PC-9 (cell line): ENCODE results near the gene GALK1. TPM values are rescaled to one million over a fixed set of nuclear protein-coding genes. Genes with fewer than 3 reads are reported as not detected.

Experiments
- BruUV-seq: library from RNA; stranded (reverse); fragments of 400-500 nt; replicated peaks from 2 replicates; lab custom pipeline; 2021; lab: Mats Ljungman, UMichigan
- CTCF ChIA-PET: fragments of 300-600 bp; sonication (Branson Sonifier 250); formaldehyde crosslinking; loops from one replicate; lab custom pipeline; 2022; ENCODE audit warnings: antibody characterized with exemption; lab: Charles Lee
- POLR2A ChIA-PET: fragments of 300-600 bp; sonication (Branson Sonifier 250); formaldehyde crosslinking; loops from one replicate; lab custom pipeline; 2022; ENCODE audit warnings: antibody characterized with exemption; ENCODE audit not compliant: unreplicated experiment; lab: Charles Lee
- DNase-seq, 2 experiments: peaks; one replicate each; pipeline versions ENCODE4 v3.0.0 to v3.0.0-alpha.2; 2015 to 2022; ENCODE audit warnings: mixed read lengths in 1 of 2
- H2AFZ ChIP-seq: fragments of 200-600 bp; sonication (generic); 2 replicates; pipeline ENCODE4 v1.8.1; 2017; ENCODE audit warnings: antibody characterized with exemption
- H3F3A ChIP-seq: fragments of 200-600 bp; sonication (generic); 2 replicates; pipeline ENCODE4 v1.8.1; 2017; ENCODE audit warnings: antibody characterized with exemption, mild to moderate bottlenecking, low read depth; ENCODE audit not compliant: insufficient read depth
- H3K27ac ChIP-seq: fragments of 200-600 bp; sonication (generic); 2 replicates; pipeline ENCODE4 v1.6.1; 2016; ENCODE audit warnings: mixed run types
- H3K27me3 ChIP-seq: fragments of 200-600 bp; sonication (generic); 2 replicates; pipeline ENCODE4 v1.6.1; 2016; ENCODE audit warnings: low read depth, mixed run types; ENCODE audit not compliant: insufficient read depth
- H3K36me3 ChIP-seq: fragments of 200-600 bp; sonication (generic); 2 replicates; pipeline ENCODE4 v1.6.1; 2016; ENCODE audit warnings: low read depth, mixed run types
- H3K4me1 ChIP-seq: fragments of 200-600 bp; sonication (generic); replicated peaks from 2 replicates; pipeline ENCODE4 v1.6.1; 2016; ENCODE audit warnings: mixed run types; ENCODE audit not compliant: insufficient read depth
- H3K4me2 ChIP-seq: fragments of 200-600 bp; sonication (generic); 2 replicates; pipeline ENCODE4 v1.6.1; 2017; ENCODE audit warnings: mixed run types
- H3K4me3 ChIP-seq: fragments of 200-600 bp; sonication (generic); 2 replicates; pipeline ENCODE4 v1.6.1; 2016; ENCODE audit warnings: mixed run types
- H3K79me2 ChIP-seq: fragments of 200-600 bp; sonication (generic); 2 replicates; pipeline ENCODE4 v1.6.1; 2017; ENCODE audit warnings: low read depth, mixed run types
- H3K9me2 ChIP-seq: fragments of 200-600 bp; sonication (generic); 2 replicates; pipeline ENCODE4 v1.8.1; 2017; ENCODE audit warnings: mild to moderate bottlenecking; ENCODE audit not compliant: insufficient read depth
- H3K9me3 ChIP-seq: fragments of 200-600 bp; sonication (generic); 2 replicates; pipeline ENCODE4 v1.8.1; 2016; ENCODE audit warnings: low read depth; ENCODE audit not compliant: insufficient read depth
- H4K20me1 ChIP-seq: fragments of 200-600 bp; sonication (generic); 2 replicates; pipeline ENCODE4 v1.8.1; 2017; ENCODE audit not compliant: insufficient read depth
- CTCF ChIP-seq: fragments of 200-600 bp; sonication (generic); conservative IDR thresholded peaks from 2 replicates; pipeline ENCODE4 v1.6.1; 2017; ENCODE audit warnings: mixed run types, antibody characterized with exemption, mild to moderate bottlenecking, moderate library complexity
- EZH2 ChIP-seq: fragments of 200-600 bp; sonication (generic); IDR thresholded peaks from 2 replicates; pipeline ENCODE4 v1.8.0; 2017; ENCODE audit warnings: antibody characterized with exemption, low read depth
- intact Hi-C: fragments of 100-400 bp; cut with micrococcal nuclease; formaldehyde crosslinking; loops from one replicate; pipeline ENCODE4 v1.10.0; 2022; ENCODE audit not compliant: unreplicated experiment
- total RNA-seq: library from RNA; stranded (reverse); gene quantifications from 2 replicates; pipeline ENCODE4 v1.2.3, GENCODE V29; 2021

GALK1 gene
- total RNA-seq, 1 experiment from 2014 or later = 12.8 TPM

GRCh38 chr17:75725504-75725903 lies 39.5 kb downstream of the GALK1 start:
- no peak overlapping the region for H3K27ac ChIP-seq
- DNase-seq = no peak
- H3K4me2 ChIP-seq = no peak overlapping the region
- H3K4me1 ChIP-seq = peaks cover 24% of the 10 kb centered on the region
- H3K27me3 ChIP-seq = no peaks in the 10 kb centered on the region
- ChIA-PET CTCF (no interaction called here), POLR2A (no interaction called here)
- peaks cover 33% of the 10 kb centered on the region for H3F3A ChIP-seq
- intact Hi-C loops = no loop called here
- peaks cover 45% of the 10 kb centered on the region for H3K79me2 ChIP-seq
- TF ChIP-seq CTCF (no peak), EZH2 (no peak)
- no peaks in the 10 kb centered on the region for H3K9me3 ChIP-seq
- H3K4me3 ChIP-seq = no peak overlapping the region
- H2AFZ ChIP-seq = no peak overlapping the region
- H3K36me3 ChIP-seq = peaks cover 29% of the 10 kb centered on the region
- no TSS peak for BruUV-seq
- H4K20me1 ChIP-seq = peaks cover 26% of the 10 kb centered on the region
- no peaks in the 10 kb centered on the region for H3K9me2 ChIP-seq

- TF ChIP-seq CTCF (no peak), EZH2 (no peak)
- Histone ChIP-seq H3K36me3 (peaks cover 25% of the 10 kb centered on the region), H4K20me1 (peaks cover 26% of the 10 kb centered on the region), H3K79me2 (peaks cover 45% of the 10 kb centered on the region), H3K27ac (peak overlapping the region; percentile 32), H3K4me2 (peak overlapping the region; percentile 76), H3F3A (peaks cover 34% of the 10 kb centered on the region), H3K9me2 (no peaks in the 10 kb centered on the region), H2AFZ (no peak overlapping the region), H3K27me3 (no peaks in the 10 kb centered on the region), H3K4me1 (peaks cover 28% of the 10 kb centered on the region), H3K9me3 (no peaks in the 10 kb centered on the region), H3K4me3 (peak overlapping the region; percentile 96; the same call in 1 of the 2 replicates)
- intact Hi-C loops = no loop called here
- ChIA-PET CTCF (no interaction called here), POLR2A (interaction anchor here (0.6 kb wide), 1 partner anchor 11 kb away, joined by 25 read pairs; no protein-coding TSS in a partner anchor)
- no peak for DNase-seq
- no TSS peak for BruUV-seq
Observed at GRCh38 chr17:75724016-75725003, 40.7 kb downstream of the GALK1 start.

GRCh38 chr17:75723171-75723930 lies 41.6 kb downstream of the GALK1 start:
- Histone ChIP-seq H3K4me3 (peak overlapping the region; percentile 96), H3K4me1 (peaks cover 28% of the 10 kb centered on the region), H4K20me1 (peaks cover 26% of the 10 kb centered on the region), H3K27ac (peak overlapping the region; percentile 37), H2AFZ (no peak overlapping the region), H3K9me3 (no peaks in the 10 kb centered on the region), H3K79me2 (peaks cover 45% of the 10 kb centered on the region), H3K36me3 (peaks cover 25% of the 10 kb centered on the region), H3K4me2 (peak overlapping the region; percentile 76), H3F3A (peaks cover 31% of the 10 kb centered on the region), H3K9me2 (no peaks in the 10 kb centered on the region), H3K27me3 (no peaks in the 10 kb centered on the region)
- ChIA-PET POLR2A (interaction anchor here (0.5 to 1.0 kb wide), 8 partner anchors 14 to 193 kb away, joined by 3 to 7 read pairs (median 4); no protein-coding TSS in a partner anchor), CTCF (interaction anchor here (0.5 to 1.7 kb wide), 2 partner anchors 39 to 44 kb away, joined by 3 to 5 read pairs; no protein-coding TSS in a partner anchor)
- BruUV-seq = no TSS peak
- intact Hi-C loops = loop anchor here (1.0 kb wide), 4 partner anchors 16 to 44 kb away; no protein-coding TSS in a partner anchor
- peak; percentile 92 to 94 for DNase-seq
- TF ChIP-seq CTCF = no peak
- TF ChIP-seq EZH2 = no peak
